ENCODE results near the gene TPST2. TPM values are rescaled to one million over a fixed set of nuclear protein-coding genes. Genes with fewer than 3 reads are reported as not detected.
A peak's percentile ranks its signal among the peaks of the same experiment; 100 is the strongest.

Gene TPST2
- total RNA-seq (2014; rRNA removed; shearing (Covaris generic)), result 38.7 and 58.3 TPM in 2 replicates
- 34.1 and 35.1 TPM in 2 replicates for polyA plus RNA-seq (2016; fragmentation: Nextera tagmentation; extraction: Ambion mirVana)

DNA sequence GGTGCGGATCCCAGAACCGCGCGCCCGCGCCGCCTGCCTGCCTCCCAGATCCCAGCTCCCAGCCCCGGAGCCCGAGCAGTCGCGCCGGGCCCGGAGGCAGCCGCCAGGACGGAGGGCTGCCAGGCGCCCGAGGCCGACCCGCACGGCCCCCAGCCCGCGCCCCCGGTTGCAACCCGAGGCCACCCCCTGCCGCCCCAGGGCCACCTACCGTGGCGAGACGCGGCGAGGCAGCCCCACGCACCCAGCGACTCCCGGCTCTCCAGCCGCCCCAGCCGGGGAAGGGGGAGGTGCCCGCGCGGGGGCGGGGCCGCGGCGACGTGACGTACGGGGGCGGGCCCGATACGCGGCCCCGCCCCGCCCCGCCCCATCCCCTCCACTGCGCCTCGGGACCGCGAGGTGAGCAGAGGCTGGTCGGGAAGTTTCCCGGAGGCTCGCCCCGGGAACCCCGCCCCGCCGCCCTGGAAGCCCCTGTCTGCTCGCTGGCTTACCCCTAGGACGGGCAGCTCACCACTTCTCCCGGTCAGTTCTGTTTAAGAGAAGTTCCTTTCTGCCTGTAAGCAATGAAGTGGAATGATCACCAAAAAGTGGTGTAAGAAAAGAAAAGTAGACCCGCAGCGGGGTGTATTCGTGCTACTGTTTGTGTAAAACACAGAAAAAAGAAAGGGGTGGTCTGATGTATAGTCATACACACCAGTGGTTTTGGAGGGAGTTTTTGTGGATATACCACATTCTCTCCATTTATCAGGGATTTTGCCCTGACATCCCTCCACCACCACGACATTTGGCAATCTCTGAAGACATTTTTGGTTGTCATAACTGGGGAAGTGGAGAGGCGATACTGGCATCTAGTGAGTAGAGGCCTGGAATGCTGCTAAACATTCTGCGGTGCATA is at the start of gene TPST2:
TSS of gene TPST2 (minus strand) at position 288 of the 892 bp plus-strand sequence. CDS start 48,502 bp downstream, outside the sequence.
- H3K4me2 ChIP-seq (ENCODE audit: unreplicated experiment), result peak within 1 kb of the TSS; percentile 83
- TF ChIP-seq EZH2phosphoT487 (IDR thresholded peaks at IDR 0.05; ENCODE audit: insufficient read depth, low read depth) (no peak), EZH2 (IDR thresholded peaks at IDR 0.05; ENCODE audit: insufficient read depth, poor library complexity, severe bottlenecking) (no peak)
- no peaks in the 10 kb centered on the region; the same call in 1 of the 2 replicates for H3K27me3 ChIP-seq (replicated peaks; ENCODE audit: insufficient read depth)
- peak within 1 kb of the TSS; percentile 86 for H3K9ac ChIP-seq
- H3K27ac ChIP-seq, result peak within 1 kb of the TSS; percentile 47
- no peaks in the 10 kb centered on the region for H3K36me3 ChIP-seq (ENCODE audit: low read depth)
- H3K9me3 ChIP-seq (ENCODE audit: low read depth), result no peaks in the 10 kb centered on the region
- peaks cover 33% of the 10 kb centered on the region for H3K79me2 ChIP-seq (ENCODE audit: insufficient read depth)
- peak within 1 kb of the TSS; percentile 89 for H3K4me3 ChIP-seq
- peak; percentile 91 for DNase-seq
- 1 to 7% methylated on average over 10 to 57 of the region's 72 CpGs for WGBS, 2 experiments (ENCODE audit: low coverage in 1 of 2, low lambda C conversion rate in 2 of 2, missing lambda C conversion rate in 2 of 2)
- H3K4me1 ChIP-seq (ENCODE audit: insufficient read depth), result peaks cover 9% of the 10 kb centered on the region
- no peaks in the 10 kb centered on the region for H3K9me2 ChIP-seq (ENCODE audit: insufficient read depth)
- H2AFZ ChIP-seq, result peak within 1 kb of the TSS; percentile 94
- in situ Hi-C loops (cut with MboI), result no loop called here
- peaks cover 10% of the 10 kb centered on the region; the same call in 1 of the 2 replicates for H3F3A ChIP-seq (ENCODE audit: insufficient read depth)
- no peaks in the 10 kb centered on the region for H4K20me1 ChIP-seq (ENCODE audit: insufficient read depth)

DNA sequence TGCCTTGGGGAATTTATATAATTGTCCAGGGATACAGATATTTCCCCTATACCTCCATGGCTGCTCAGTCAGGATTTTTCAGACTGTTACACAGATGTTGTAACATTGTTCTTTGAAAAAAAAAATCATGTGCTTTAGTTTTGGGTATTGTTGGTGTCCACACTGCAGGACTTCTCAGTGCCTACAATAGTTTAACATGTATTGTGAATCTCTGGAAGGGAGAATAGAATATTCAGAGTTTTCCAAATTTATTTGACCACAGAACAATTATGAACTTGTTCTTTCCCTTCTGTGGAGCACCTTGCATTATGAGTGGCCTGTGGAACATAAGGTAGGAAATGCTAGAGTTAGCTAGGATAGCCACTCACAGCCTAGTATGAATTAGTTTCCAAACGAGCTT is 46.4 kb upstream of the TPST2 start:
- no peak for TF ChIP-seq EZH2 (IDR thresholded peaks at IDR 0.05; ENCODE audit: insufficient read depth, poor library complexity, severe bottlenecking)
- TF ChIP-seq EZH2phosphoT487 (IDR thresholded peaks at IDR 0.05; ENCODE audit: insufficient read depth, low read depth), result no peak
- WGBS, 2 experiments (ENCODE audit: low coverage in 1 of 2, low lambda C conversion rate in 2 of 2, missing lambda C conversion rate in 2 of 2), result 0 to 10% methylated on average over 1 of the region's 1 CpG
- Histone ChIP-seq H3K4me2 (ENCODE audit: unreplicated experiment) (no peak overlapping the region), H2AFZ (no peak overlapping the region), H3K4me1 (ENCODE audit: insufficient read depth) (no peaks in the 10 kb centered on the region), H3F3A (ENCODE audit: insufficient read depth) (no peaks in the 10 kb centered on the region), H3K9me2 (ENCODE audit: insufficient read depth) (no peaks in the 10 kb centered on the region), H3K27me3 (replicated peaks; ENCODE audit: insufficient read depth) (peaks cover 5% of the 10 kb centered on the region; the same call in 1 of the 2 replicates), H3K79me2 (ENCODE audit: insufficient read depth) (no peaks in the 10 kb centered on the region), H3K36me3 (ENCODE audit: low read depth) (no peaks in the 10 kb centered on the region), H3K9me3 (ENCODE audit: low read depth) (no peaks in the 10 kb centered on the region), H3K9ac (no peak overlapping the region), H3K27ac (no peak overlapping the region), H4K20me1 (ENCODE audit: insufficient read depth) (no peaks in the 10 kb centered on the region), H3K4me3 (no peak overlapping the region)
- in situ Hi-C loops (cut with MboI), result loop anchor here (10.0 kb wide), 1 partner anchor 121 kb away; the partner anchor contains the start of gene TFIP11
- no peak for DNase-seq

DNA sequence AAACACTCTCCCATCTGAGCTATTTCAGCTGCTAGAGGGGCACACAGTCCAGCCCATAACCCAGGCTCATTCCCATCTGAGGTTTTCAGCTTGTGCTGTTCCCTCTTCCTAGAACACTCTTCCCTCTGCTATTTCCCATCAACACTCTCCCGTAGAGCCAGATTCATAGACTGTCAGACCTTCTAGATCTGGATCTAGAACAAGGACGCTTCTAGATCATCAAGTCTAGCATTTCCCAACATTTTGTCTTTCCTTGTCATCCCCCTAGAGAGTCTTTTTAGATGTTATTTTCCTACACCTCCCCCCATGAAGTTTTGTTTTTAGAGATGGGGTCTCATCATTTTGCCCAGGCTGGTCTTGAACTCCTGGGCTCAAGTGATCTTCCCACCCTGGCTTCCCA is 45.2 kb upstream of the TPST2 start:
- Histone ChIP-seq H3F3A (ENCODE audit: insufficient read depth) (no peaks in the 10 kb centered on the region), H3K36me3 (ENCODE audit: low read depth) (no peaks in the 10 kb centered on the region), H3K9me3 (ENCODE audit: low read depth) (no peaks in the 10 kb centered on the region), H3K4me3 (no peak overlapping the region), H3K27me3 (replicated peaks; ENCODE audit: insufficient read depth) (peaks cover 5% of the 10 kb centered on the region; the same call in 1 of the 2 replicates), H3K4me1 (ENCODE audit: insufficient read depth) (no peaks in the 10 kb centered on the region), H3K27ac (no peak overlapping the region), H4K20me1 (ENCODE audit: insufficient read depth) (no peaks in the 10 kb centered on the region), H2AFZ (no peak overlapping the region), H3K9ac (no peak overlapping the region), H3K79me2 (ENCODE audit: insufficient read depth) (no peaks in the 10 kb centered on the region), H3K4me2 (ENCODE audit: unreplicated experiment) (no peak overlapping the region), H3K9me2 (ENCODE audit: insufficient read depth) (no peaks in the 10 kb centered on the region)
- in situ Hi-C loops (cut with MboI), result loop anchor here (10.0 kb wide), 1 partner anchor 120 kb away; the partner anchor contains the start of gene TFIP11
- TF ChIP-seq EZH2phosphoT487 (IDR thresholded peaks at IDR 0.05; ENCODE audit: insufficient read depth, low read depth), result no peak
- TF ChIP-seq EZH2 (IDR thresholded peaks at IDR 0.05; ENCODE audit: insufficient read depth, poor library complexity, severe bottlenecking), result no peak
- no peak for DNase-seq
- 31 to 46% methylated on average over 2 of the region's 2 CpGs for WGBS, 2 experiments (ENCODE audit: low coverage in 1 of 2, low lambda C conversion rate in 2 of 2, missing lambda C conversion rate in 2 of 2)

DNA sequence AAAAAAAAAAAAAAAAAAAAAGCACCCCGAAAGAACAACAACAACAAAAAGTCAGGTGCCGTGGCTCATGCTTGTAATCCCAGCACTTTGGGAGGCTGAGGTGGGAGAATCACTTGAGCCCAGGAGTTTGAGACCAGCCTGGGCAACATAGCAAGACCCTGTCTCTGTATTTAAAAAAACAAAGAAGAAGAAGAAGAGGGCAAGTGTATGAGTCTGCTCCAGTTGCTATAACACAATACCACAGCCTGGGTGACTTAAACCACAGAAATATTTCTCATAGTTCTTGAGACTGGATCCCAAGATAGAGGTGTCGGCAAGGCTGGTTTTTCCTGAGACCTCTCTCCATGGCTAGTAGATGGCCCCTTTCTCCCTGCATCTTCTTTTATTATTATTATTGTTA is 44.3 kb upstream of the TPST2 start:
- no peaks in the 10 kb centered on the region for H3K4me1 ChIP-seq (ENCODE audit: insufficient read depth)
- DNase-seq, result no peak
- 62 to 65% methylated on average over 3 of the region's 3 CpGs for WGBS, 2 experiments (ENCODE audit: low coverage in 1 of 2, low lambda C conversion rate in 2 of 2, missing lambda C conversion rate in 2 of 2)
- no peak overlapping the region for H3K4me2 ChIP-seq (ENCODE audit: unreplicated experiment)
- H3F3A ChIP-seq (ENCODE audit: insufficient read depth), result no peaks in the 10 kb centered on the region
- H3K79me2 ChIP-seq (ENCODE audit: insufficient read depth), result no peaks in the 10 kb centered on the region
- H3K36me3 ChIP-seq (ENCODE audit: low read depth), result no peaks in the 10 kb centered on the region
- H4K20me1 ChIP-seq (ENCODE audit: insufficient read depth), result no peaks in the 10 kb centered on the region
- H2AFZ ChIP-seq, result no peak overlapping the region
- in situ Hi-C loops (cut with MboI), result loop anchor here (10.0 kb wide), 1 partner anchor 119 kb away; the partner anchor contains the start of gene TFIP11
- no peaks in the 10 kb centered on the region for H3K9me2 ChIP-seq (ENCODE audit: insufficient read depth)
- TF ChIP-seq EZH2 (IDR thresholded peaks at IDR 0.05; ENCODE audit: insufficient read depth, poor library complexity, severe bottlenecking), result no peak
- 0 out of 2 replicates have a peak, but pooled peaks cover 5% of the 10 kb centered on the region for H3K27me3 ChIP-seq (replicated peaks; ENCODE audit: insufficient read depth)
- H3K9ac ChIP-seq, result no peak overlapping the region
- H3K27ac ChIP-seq, result no peak overlapping the region
- no peaks in the 10 kb centered on the region for H3K9me3 ChIP-seq (ENCODE audit: low read depth)
- no peak overlapping the region for H3K4me3 ChIP-seq

Measured in GM23248 (cell line).